Neural cell (in vitro differentiated cells): ENCODE results near the gene RIPOR2. TPM values are rescaled to one million over a fixed set of nuclear protein-coding genes. Genes with fewer than 3 reads are reported as not detected.

Experiments
- H2AFZ ChIP-seq: fragments of 200-600, 300-800 bp; sonication (generic), shearing (Covaris generic); 2 replicates; pipeline ENCODE4 v1.6.0; 2014; ENCODE audit warnings: low read depth, mild to moderate bottlenecking, antibody characterized with exemption, low read length, moderate library complexity
- H3F3A ChIP-seq: fragments of 200-600 bp; shearing (Covaris generic); 2 replicates; pipeline ENCODE4 v1.6.1; 2016; ENCODE audit warnings: mild to moderate bottlenecking, moderate library complexity, mixed read lengths, antibody characterized with exemption, low read length; ENCODE audit not compliant: insufficient read depth, poor library complexity, severe bottlenecking
- H3K27ac ChIP-seq: fragments of 200-600, 300-800 bp; sonication (generic), shearing (Covaris generic); 2 replicates; pipeline ENCODE4 v1.5.1; 2014; ENCODE audit warnings: mild to moderate bottlenecking, low read length, moderate library complexity
- H3K27me3 ChIP-seq: fragments of 300-800, 200-600 bp; sonication (generic), shearing (Covaris generic); 2 replicates; pipeline ENCODE4 v1.6.0; 2014; ENCODE audit warnings: mild to moderate bottlenecking, low read depth, low read length, moderate library complexity; ENCODE audit not compliant: insufficient read depth
- H3K36me3 ChIP-seq: fragments of 300-800, 200-600 bp; sonication (generic), shearing (Covaris generic); 2 replicates; pipeline ENCODE4 v1.5.1; 2014; ENCODE audit warnings: mild to moderate bottlenecking, antibody characterized with exemption, low read length, moderate library complexity; ENCODE audit not compliant: insufficient read depth
- H3K4me2 ChIP-seq: fragments of 300-800, 200-600 bp; sonication (generic), shearing (Covaris generic); 2 replicates; pipeline ENCODE4 v1.6.0; 2014; ENCODE audit warnings: mild to moderate bottlenecking, low read length
- H3K4me3 ChIP-seq: fragments of 300-800, 200-600 bp; sonication (generic), shearing (Covaris generic); 2 replicates; pipeline ENCODE4 v1.5.1; 2014; ENCODE audit warnings: mild to moderate bottlenecking, low read length, moderate library complexity
- H3K79me2 ChIP-seq: fragments of 200-600 bp; shearing (Covaris generic); replicated peaks from 2 replicates; pipeline ENCODE4 v1.6.0; 2014; ENCODE audit warnings: mild to moderate bottlenecking, low read length, moderate library complexity; ENCODE audit not compliant: insufficient read depth
- H3K9ac ChIP-seq: fragments of 300-800, 200-600 bp; sonication (generic), shearing (Covaris generic); 2 replicates; pipeline ENCODE4 v1.6.1; 2016; ENCODE audit warnings: mild to moderate bottlenecking, low read length, mixed read lengths
- H3K9me2 ChIP-seq: fragments of 200-600 bp; shearing (Covaris generic); 2 replicates; pipeline ENCODE4 v1.6.1; 2016; ENCODE audit warnings: mild to moderate bottlenecking, low read length, mixed read lengths; ENCODE audit not compliant: insufficient read depth
- H3K9me3 ChIP-seq: fragments of 200-600, 300-800 bp; sonication (generic), shearing (Covaris generic); 2 replicates; pipeline ENCODE4 v1.6.1; 2016; ENCODE audit warnings: mild to moderate bottlenecking, mixed run types, low read length, moderate library complexity, mixed read lengths
- H4K20me1 ChIP-seq: fragments of 200-600 bp; shearing (Covaris generic); 2 replicates; pipeline ENCODE4 v1.6.1; 2016; ENCODE audit warnings: mild to moderate bottlenecking, mixed run types; ENCODE audit not compliant: insufficient read depth
- EP300 ChIP-seq: fragments of 450-650 bp; conservative IDR thresholded peaks from 2 replicates; pipeline ENCODE4 v1.6.1; 2014; ENCODE audit warnings: antibody characterized with exemption, mild to moderate bottlenecking, moderate library complexity; ENCODE audit not compliant: poor library complexity, severe bottlenecking
- EZH2 ChIP-seq: fragments of 200-600, 300-800 bp; shearing (Covaris generic), sonication (generic); IDR thresholded peaks from 2 replicates; pipeline ENCODE4 v1.6.1; 2014; ENCODE audit warnings: antibody characterized with exemption, low read length, borderline replicate concordance, mild to moderate bottlenecking; ENCODE audit not compliant: insufficient read depth, poor library complexity, severe bottlenecking
- MXI1 ChIP-seq: fragments of 450-650 bp; conservative IDR thresholded peaks from 2 replicates; pipeline ENCODE4 v1.6.1; 2014; ENCODE audit warnings: antibody characterized with exemption, mild to moderate bottlenecking; ENCODE audit not compliant: poor library complexity, severe bottlenecking
- POLR2AphosphoS5 ChIP-seq: IDR thresholded peaks from 2 replicates; pipeline ENCODE4 v1.6.1; 2012
- RAD21 ChIP-seq: fragments of 450-650 bp; conservative IDR thresholded peaks from 2 replicates; pipeline ENCODE4 v1.6.1; 2014; ENCODE audit warnings: antibody characterized with exemption, mild to moderate bottlenecking, moderate library complexity
- REST ChIP-seq: IDR thresholded peaks from 2 replicates; pipeline ENCODE4 v1.6.1; 2012; ENCODE audit warnings: borderline replicate concordance
- SMC3 ChIP-seq: fragments of 450-650 bp; conservative IDR thresholded peaks from 2 replicates; pipeline ENCODE4 v1.6.1; 2014; ENCODE audit warnings: antibody characterized with exemption, mild to moderate bottlenecking, moderate library complexity; ENCODE audit not compliant: poor library complexity
- TAF1 ChIP-seq: IDR thresholded peaks from 2 replicates; pipeline ENCODE4 v1.6.1; 2012; ENCODE audit warnings: low read depth
- polyA plus RNA-seq: library from polyadenylated mRNA; depleted of rRNA; stranded (reverse); fragments of >200 nt; gene quantifications from 2 replicates; pipeline ENCODE4 v1.2.3, GENCODE V29; 2014
- TF ChIP-seq, protein P1 (sequence below): fragments of 450-650 bp; IDR thresholded peaks from 2 replicates; pipeline ENCODE4 v1.5.1; 2014; ENCODE audit warnings: antibody characterized with exemption, mild to moderate bottlenecking, moderate library complexity; ENCODE audit not compliant: poor library complexity, severe bottlenecking

The RIPOR2 gene
- polyA plus RNA-seq, 1 donor from 2014 or later = 83.8 TPM

- no peaks in the 10 kb centered on the region for H3K27me3 ChIP-seq
- H3K36me3 ChIP-seq = peaks cover 17% of the 10 kb centered on the region
- no peaks in the 10 kb centered on the region for H3F3A ChIP-seq
- no peaks in the 10 kb centered on the region for H4K20me1 ChIP-seq
- no peaks in the 10 kb centered on the region for H3K79me2 ChIP-seq
- H3K9me2 ChIP-seq = no peaks in the 10 kb centered on the region
- TF ChIP-seq SMC3 (no peak), EZH2 (no peak), EP300 (no peak), POLR2AphosphoS5 (no peak), TAF1 (no peak), RAD21 (no peak), MXI1 (no peak), REST (no peak)
- TF ChIP-seq, protein P1, sequence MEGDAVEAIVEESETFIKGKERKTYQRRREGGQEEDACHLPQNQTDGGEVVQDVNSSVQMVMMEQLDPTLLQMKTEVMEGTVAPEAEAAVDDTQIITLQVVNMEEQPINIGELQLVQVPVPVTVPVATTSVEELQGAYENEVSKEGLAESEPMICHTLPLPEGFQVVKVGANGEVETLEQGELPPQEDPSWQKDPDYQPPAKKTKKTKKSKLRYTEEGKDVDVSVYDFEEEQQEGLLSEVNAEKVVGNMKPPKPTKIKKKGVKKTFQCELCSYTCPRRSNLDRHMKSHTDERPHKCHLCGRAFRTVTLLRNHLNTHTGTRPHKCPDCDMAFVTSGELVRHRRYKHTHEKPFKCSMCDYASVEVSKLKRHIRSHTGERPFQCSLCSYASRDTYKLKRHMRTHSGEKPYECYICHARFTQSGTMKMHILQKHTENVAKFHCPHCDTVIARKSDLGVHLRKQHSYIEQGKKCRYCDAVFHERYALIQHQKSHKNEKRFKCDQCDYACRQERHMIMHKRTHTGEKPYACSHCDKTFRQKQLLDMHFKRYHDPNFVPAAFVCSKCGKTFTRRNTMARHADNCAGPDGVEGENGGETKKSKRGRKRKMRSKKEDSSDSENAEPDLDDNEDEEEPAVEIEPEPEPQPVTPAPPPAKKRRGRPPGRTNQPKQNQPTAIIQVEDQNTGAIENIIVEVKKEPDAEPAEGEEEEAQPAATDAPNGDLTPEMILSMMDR = no peak
- no peak overlapping the region for H3K27ac ChIP-seq
- H3K4me3 ChIP-seq = no peak overlapping the region
- no peak overlapping the region for H2AFZ ChIP-seq
- H3K9ac ChIP-seq = no peak overlapping the region
- H3K4me2 ChIP-seq = no peak overlapping the region
- no peaks in the 10 kb centered on the region for H3K9me3 ChIP-seq
Measured at GRCh38 chr6:24848461-24848860, 87.3 kb downstream of the RIPOR2 start.

DNA sequence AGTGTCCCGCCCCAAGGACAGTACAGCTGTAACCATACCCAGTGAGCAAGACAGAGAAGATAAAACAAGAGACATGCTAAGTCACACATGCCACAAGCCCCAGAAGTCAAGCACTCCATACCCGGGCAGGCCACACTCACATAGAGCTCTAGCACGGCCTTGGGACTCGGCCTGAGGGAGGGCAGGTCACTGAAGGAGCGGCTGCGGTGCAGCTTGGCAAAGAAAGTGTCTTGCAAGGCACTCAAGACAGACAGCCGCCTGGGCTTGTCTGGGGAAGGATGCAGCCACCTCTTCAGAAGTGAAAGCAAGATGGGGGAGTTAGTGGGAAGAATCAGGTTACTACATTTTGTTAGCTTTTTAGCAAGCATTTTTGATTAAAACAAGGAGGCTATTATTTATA is 88.4 kb downstream of the RIPOR2 start:
- H3K4me2 ChIP-seq = no peak overlapping the region
- H3F3A ChIP-seq = no peaks in the 10 kb centered on the region
- H4K20me1 ChIP-seq = no peaks in the 10 kb centered on the region
- H3K4me3 ChIP-seq = no peak overlapping the region
- no peaks in the 10 kb centered on the region for H3K9me2 ChIP-seq
- H3K79me2 ChIP-seq = no peaks in the 10 kb centered on the region
- no peaks in the 10 kb centered on the region for H3K27me3 ChIP-seq
- no peak overlapping the region for H3K27ac ChIP-seq
- TF ChIP-seq EZH2 = no peak
- TF ChIP-seq MXI1 = no peak
- peaks cover 25% of the 10 kb centered on the region for H3K36me3 ChIP-seq
- H3K9ac ChIP-seq = no peak overlapping the region
- no peak overlapping the region for H2AFZ ChIP-seq
- no peaks in the 10 kb centered on the region for H3K9me3 ChIP-seq

GRCh38 chr6:24845578-24845977 is 90.2 kb downstream of the RIPOR2 start:
- TF ChIP-seq EZH2 (no peak), POLR2AphosphoS5 (no peak), TAF1 (no peak), SMC3 (no peak), REST (no peak), RAD21 (no peak), MXI1 (no peak), EP300 (no peak)
- TF ChIP-seq, protein P1 = no peak
- Histone ChIP-seq H4K20me1 (no peaks in the 10 kb centered on the region), H3K4me2 (no peak overlapping the region), H3K9ac (no peak overlapping the region), H3K9me3 (no peaks in the 10 kb centered on the region), H2AFZ (no peak overlapping the region), H3K79me2 (no peaks in the 10 kb centered on the region), H3K9me2 (no peaks in the 10 kb centered on the region), H3K4me3 (no peak overlapping the region), H3K36me3 (peaks cover 20% of the 10 kb centered on the region), H3K27ac (no peak overlapping the region), H3K27me3 (no peaks in the 10 kb centered on the region), H3F3A (no peaks in the 10 kb centered on the region)
